WTC11 (cell line): ENCODE data around the gene OR4E1. TPM values are rescaled to one million over a fixed set of nuclear protein-coding genes. Genes with fewer than 3 reads are reported as not detected.

Experiments
- ATAC-seq: fragments of 200-7000 bp; cut with Tn5 transposase; 2 replicates; pipeline ENCODE4 v1.10.0; 2021; ENCODE audit warnings: mild to moderate bottlenecking, moderate library complexity
- CTCF ChIA-PET: fragments of 300-600 bp; sonication (Branson Sonifier 250); formaldehyde crosslinking; loops from one replicate; lab custom pipeline; 2021; ENCODE audit warnings: antibody characterized with exemption; lab: Charles Lee
- POLR2A ChIA-PET: fragments of 350-600 bp; sonication (Branson Sonifier 250); formaldehyde crosslinking; loops from one replicate; lab custom pipeline; 2021; ENCODE audit warnings: antibody characterized with exemption; lab: Charles Lee
- DNase-seq: peaks from one replicate; pipeline ENCODE4 v3.0.0; 2021; ENCODE audit warnings: low spot score
- H3K27ac Mint-ChIP-seq: 2 replicates; pipeline ENCODE4 v1.8.0; 2021; ENCODE audit warnings: mixed read lengths
- H3K27me3 Mint-ChIP-seq: 2 replicates; pipeline ENCODE4 v1.8.0; 2021; ENCODE audit warnings: low read depth, mild to moderate bottlenecking, moderate library complexity, mixed read lengths
- H3K36me3 Mint-ChIP-seq: 2 replicates; pipeline ENCODE4 v1.8.0; 2021; ENCODE audit warnings: mixed read lengths
- H3K4me1 Mint-ChIP-seq: 2 replicates; pipeline ENCODE4 v1.8.0; 2022; ENCODE audit warnings: mixed read lengths
- H3K4me3 Mint-ChIP-seq: 2 replicates; pipeline ENCODE4 v1.8.0; 2021; ENCODE audit warnings: mild to moderate bottlenecking, moderate library complexity, mixed read lengths
- H3K9me3 Mint-ChIP-seq: 2 replicates; pipeline ENCODE4 v1.8.0; 2021; ENCODE audit warnings: mixed read lengths
- ATF2 ChIP-seq: sonication (generic); formaldehyde crosslinking; IDR thresholded peaks from 2 replicates; pipeline ENCODE4 v1.8.1; 2022; ENCODE audit warnings: low read depth, missing genetic modification reagents, borderline replicate concordance
- CREM ChIP-seq: sonication (generic); formaldehyde crosslinking; IDR thresholded peaks from 2 replicates; pipeline ENCODE4 v1.8.1; 2022; ENCODE audit warnings: mild to moderate bottlenecking, missing genetic modification reagents, moderate library complexity
- E2F5 ChIP-seq: sonication (generic); formaldehyde crosslinking; IDR thresholded peaks from 2 replicates; pipeline ENCODE4 v1.8.1; 2022; ENCODE audit warnings: mild to moderate bottlenecking, moderate library complexity, missing genetic modification reagents
- EMX1 ChIP-seq: fragments of 250-450 bp; sonication (Bioruptor Pico); IDR thresholded peaks from 2 replicates; pipeline ENCODE4 v1.8.0; 2021; ENCODE audit warnings: mild to moderate bottlenecking
- ERG ChIP-seq: fragments of 250-450 bp; sonication (Bioruptor Pico); IDR thresholded peaks from 2 replicates; pipeline ENCODE4 v1.8.0; 2021; ENCODE audit warnings: mild to moderate bottlenecking
- ETV6 ChIP-seq: sonication (generic); formaldehyde crosslinking; IDR thresholded peaks from 2 replicates; pipeline ENCODE4 v1.8.1; 2022; ENCODE audit warnings: mild to moderate bottlenecking, missing genetic modification reagents
- FOXK1 ChIP-seq: sonication (generic); formaldehyde crosslinking; IDR thresholded peaks from 2 replicates; pipeline ENCODE4 v1.8.0; 2022; ENCODE audit warnings: mild to moderate bottlenecking, moderate library complexity, missing genetic modification reagents
- KAT7 ChIP-seq: sonication (generic); formaldehyde crosslinking; IDR thresholded peaks from 2 replicates; pipeline ENCODE4 v1.8.1; 2023; ENCODE audit warnings: missing genetic modification reagents, mild to moderate bottlenecking, borderline replicate concordance
- OVOL2 ChIP-seq: fragments of 250-450 bp; sonication (Bioruptor Pico); IDR thresholded peaks from 2 replicates; pipeline ENCODE4 v1.9.0; 2021; ENCODE audit warnings: mild to moderate bottlenecking, borderline replicate concordance
- SMAD3 ChIP-seq: sonication (generic); formaldehyde crosslinking; IDR thresholded peaks from 2 replicates; pipeline ENCODE4 v1.8.0; 2022; ENCODE audit warnings: missing genetic modification reagents, mild to moderate bottlenecking, borderline replicate concordance
- USF2 ChIP-seq: sonication (generic); formaldehyde crosslinking; IDR thresholded peaks from 2 replicates; pipeline ENCODE4 v1.8.1; 2023; ENCODE audit warnings: mild to moderate bottlenecking, missing genetic modification reagents, moderate library complexity
- ZNF396 ChIP-seq: fragments of 250-450 bp; sonication (Bioruptor Pico); IDR thresholded peaks from 2 replicates; pipeline ENCODE4 v1.8.0; 2021; ENCODE audit warnings: mild to moderate bottlenecking, moderate library complexity, borderline replicate concordance
- ZNF671 ChIP-seq: fragments of 250-450 bp; sonication (Bioruptor Pico); IDR thresholded peaks from 2 replicates; pipeline ENCODE4 v1.8.0; 2021; ENCODE audit warnings: mild to moderate bottlenecking
- total RNA-seq: library from RNA; stranded (reverse); gene quantifications from 3 replicates; pipeline ENCODE4 v1.2.3, GENCODE V29; 2021
- TF ChIP-seq, protein P1 (sequence below): sonication (generic); formaldehyde crosslinking; IDR thresholded peaks from 2 replicates; pipeline ENCODE4 v1.8.0; 2022; ENCODE audit warnings: missing genetic modification reagents
- TF ChIP-seq, protein P2 (sequence below): sonication (generic); formaldehyde crosslinking; IDR thresholded peaks from 2 replicates; pipeline ENCODE4 v1.8.1; 2022; ENCODE audit warnings: low read depth, mild to moderate bottlenecking, moderate library complexity, missing genetic modification reagents, borderline replicate concordance
- TF ChIP-seq, protein P3 (sequence below): sonication (generic); formaldehyde crosslinking; IDR thresholded peaks from 2 replicates; pipeline ENCODE4 v1.8.0; 2022; ENCODE audit warnings: mild to moderate bottlenecking, missing genetic modification reagents

Gene OR4E1
- total RNA-seq, 1 experiment from 2014 or later: not detected

- H3K4me1 Mint-ChIP-seq: no peaks in the 10 kb centered on the region
- ATAC-seq (no peak), DNase-seq (no peak)
- CTCF ChIA-PET: interaction anchor here (0.9 to 1.1 kb wide), 2 partner anchors 9 to 20 kb away, joined by 3 to 6 read pairs; no protein-coding TSS in a partner anchor
- TF ChIP-seq, protein P1, sequence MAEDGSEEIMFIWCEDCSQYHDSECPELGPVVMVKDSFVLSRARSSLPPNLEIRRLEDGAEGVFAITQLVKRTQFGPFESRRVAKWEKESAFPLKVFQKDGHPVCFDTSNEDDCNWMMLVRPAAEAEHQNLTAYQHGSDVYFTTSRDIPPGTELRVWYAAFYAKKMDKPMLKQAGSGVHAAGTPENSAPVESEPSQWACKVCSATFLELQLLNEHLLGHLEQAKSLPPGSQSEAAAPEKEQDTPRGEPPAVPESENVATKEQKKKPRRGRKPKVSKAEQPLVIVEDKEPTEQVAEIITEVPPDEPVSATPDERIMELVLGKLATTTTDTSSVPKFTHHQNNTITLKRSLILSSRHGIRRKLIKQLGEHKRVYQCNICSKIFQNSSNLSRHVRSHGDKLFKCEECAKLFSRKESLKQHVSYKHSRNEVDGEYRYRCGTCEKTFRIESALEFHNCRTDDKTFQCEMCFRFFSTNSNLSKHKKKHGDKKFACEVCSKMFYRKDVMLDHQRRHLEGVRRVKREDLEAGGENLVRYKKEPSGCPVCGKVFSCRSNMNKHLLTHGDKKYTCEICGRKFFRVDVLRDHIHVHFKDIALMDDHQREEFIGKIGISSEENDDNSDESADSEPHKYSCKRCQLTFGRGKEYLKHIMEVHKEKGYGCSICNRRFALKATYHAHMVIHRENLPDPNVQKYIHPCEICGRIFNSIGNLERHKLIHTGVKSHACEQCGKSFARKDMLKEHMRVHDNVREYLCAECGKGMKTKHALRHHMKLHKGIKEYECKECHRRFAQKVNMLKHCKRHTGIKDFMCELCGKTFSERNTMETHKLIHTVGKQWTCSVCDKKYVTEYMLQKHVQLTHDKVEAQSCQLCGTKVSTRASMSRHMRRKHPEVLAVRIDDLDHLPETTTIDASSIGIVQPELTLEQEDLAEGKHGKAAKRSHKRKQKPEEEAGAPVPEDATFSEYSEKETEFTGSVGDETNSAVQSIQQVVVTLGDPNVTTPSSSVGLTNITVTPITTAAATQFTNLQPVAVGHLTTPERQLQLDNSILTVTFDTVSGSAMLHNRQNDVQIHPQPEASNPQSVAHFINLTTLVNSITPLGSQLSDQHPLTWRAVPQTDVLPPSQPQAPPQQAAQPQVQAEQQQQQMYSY (CRISPR knock-in tag): no peak
- TF ChIP-seq FOXK1 (CRISPR knock-in tag) (no peak), E2F5 (no peak), USF2 (CRISPR knock-in tag) (no peak), ATF2 (CRISPR knock-in tag) (no peak), OVOL2 (CRISPR knock-in tag) (no peak), ZNF671 (CRISPR knock-in tag) (no peak), EMX1 (CRISPR knock-in tag) (no peak), KAT7 (CRISPR knock-in tag) (no peak), ZNF396 (no peak)
- TF ChIP-seq, protein P2, sequence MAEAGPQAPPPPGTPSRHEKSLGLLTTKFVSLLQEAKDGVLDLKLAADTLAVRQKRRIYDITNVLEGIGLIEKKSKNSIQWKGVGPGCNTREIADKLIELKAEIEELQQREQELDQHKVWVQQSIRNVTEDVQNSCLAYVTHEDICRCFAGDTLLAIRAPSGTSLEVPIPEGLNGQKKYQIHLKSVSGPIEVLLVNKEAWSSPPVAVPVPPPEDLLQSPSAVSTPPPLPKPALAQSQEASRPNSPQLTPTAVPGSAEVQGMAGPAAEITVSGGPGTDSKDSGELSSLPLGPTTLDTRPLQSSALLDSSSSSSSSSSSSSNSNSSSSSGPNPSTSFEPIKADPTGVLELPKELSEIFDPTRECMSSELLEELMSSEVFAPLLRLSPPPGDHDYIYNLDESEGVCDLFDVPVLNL (CRISPR knock-in tag): no peak
- TF ChIP-seq, protein P3, sequence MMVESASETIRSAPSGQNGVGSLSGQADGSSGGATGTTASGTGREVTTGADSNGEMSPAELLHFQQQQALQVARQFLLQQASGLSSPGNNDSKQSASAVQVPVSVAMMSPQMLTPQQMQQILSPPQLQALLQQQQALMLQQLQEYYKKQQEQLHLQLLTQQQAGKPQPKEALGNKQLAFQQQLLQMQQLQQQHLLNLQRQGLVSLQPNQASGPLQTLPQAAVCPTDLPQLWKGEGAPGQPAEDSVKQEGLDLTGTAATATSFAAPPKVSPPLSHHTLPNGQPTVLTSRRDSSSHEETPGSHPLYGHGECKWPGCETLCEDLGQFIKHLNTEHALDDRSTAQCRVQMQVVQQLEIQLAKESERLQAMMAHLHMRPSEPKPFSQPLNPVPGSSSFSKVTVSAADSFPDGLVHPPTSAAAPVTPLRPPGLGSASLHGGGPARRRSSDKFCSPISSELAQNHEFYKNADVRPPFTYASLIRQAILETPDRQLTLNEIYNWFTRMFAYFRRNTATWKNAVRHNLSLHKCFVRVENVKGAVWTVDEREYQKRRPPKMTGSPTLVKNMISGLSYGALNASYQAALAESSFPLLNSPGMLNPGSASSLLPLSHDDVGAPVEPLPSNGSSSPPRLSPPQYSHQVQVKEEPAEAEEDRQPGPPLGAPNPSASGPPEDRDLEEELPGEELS (CRISPR knock-in tag): no peak
- no peak overlapping the region for H3K4me3 Mint-ChIP-seq
- POLR2A ChIA-PET: no interaction called here
- H3K36me3 Mint-ChIP-seq: no peaks in the 10 kb centered on the region
- peaks cover 21% of the 10 kb centered on the region for H3K9me3 Mint-ChIP-seq
- H3K27me3 Mint-ChIP-seq: peaks cover 5% of the 10 kb centered on the region
- no peak overlapping the region for H3K27ac Mint-ChIP-seq
Observed at GRCh38 chr14:21703357-21704326, 30.0 kb upstream of the OR4E1 start.

- Mint-ChIP-seq H3K4me1 (no peaks in the 10 kb centered on the region), H3K9me3 (peaks cover 12% of the 10 kb centered on the region), H3K36me3 (no peaks in the 10 kb centered on the region), H3K27me3 (no peaks in the 10 kb centered on the region; the same call in 1 of the 2 replicates), H3K4me3 (no peak overlapping the region), H3K27ac (no peak overlapping the region)
- ChIA-PET CTCF (no interaction called here), POLR2A (no interaction called here)
- TF ChIP-seq SMAD3 (CRISPR knock-in tag) (no peak), ERG (CRISPR knock-in tag) (no peak), CREM (CRISPR knock-in tag) (no peak), ETV6 (CRISPR knock-in tag) (no peak)
- no peak for ATAC-seq
- no peak for DNase-seq
Observed at GRCh38 chr14:21702316-21702715, 28.7 kb upstream of the OR4E1 start.
